ENCODE results near the gene CEP85L. TPM values are rescaled to one million over a fixed set of nuclear protein-coding genes. Genes with fewer than 3 reads are reported as not detected.

CEP85L gene
- total and polyA plus RNA-seq, 2 of the 13 experiments (the other 11 are each of a cell fraction or from before 2014, with no cell fraction given) = 0.44 to 1.7 TPM

DNA sequence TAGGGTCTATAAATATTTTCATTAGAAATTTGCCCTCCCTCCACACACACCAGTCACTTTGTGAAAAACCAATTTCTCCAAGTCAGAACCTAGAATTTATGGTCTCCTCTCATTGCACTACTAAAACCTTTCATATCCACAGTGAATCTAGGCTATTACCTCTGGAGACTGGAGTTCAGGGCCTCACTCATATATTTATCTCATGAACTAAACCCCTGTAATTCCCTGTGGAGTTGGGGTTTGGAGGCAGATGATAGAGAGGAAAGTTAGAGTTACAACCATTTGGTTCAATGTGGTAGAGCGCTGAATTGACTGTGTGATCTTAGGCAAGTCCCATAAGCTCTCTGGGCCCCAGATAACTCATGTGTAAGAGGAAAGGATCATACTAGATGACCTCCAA is 18.2 kb upstream of the CEP85L start (continued):
- TF ChIP-seq SRSF4 (IDR thresholded peaks at IDR 0.05; ENCODE audit: low read depth, low read length, poor library complexity, severe bottlenecking) (no peak), ZNF670 (CRISPR knock-in tag; IDR thresholded peaks at IDR 0.05; ENCODE audit: borderline replicate concordance) (no peak), ZNF678 (CRISPR knock-in tag; IDR thresholded peaks at IDR 0.05) (no peak), ZSCAN12 (CRISPR knock-in tag; IDR thresholded peaks at IDR 0.05) (no peak), PHF20 (CRISPR knock-in tag; IDR thresholded peaks at IDR 0.05) (no peak), SRSF9 (IDR thresholded peaks at IDR 0.05; ENCODE audit: borderline replicate concordance, insufficient read depth, low read depth, low read length, poor library complexity, severe bottlenecking) (no peak)
- TF ChIP-seq, protein P1, sequence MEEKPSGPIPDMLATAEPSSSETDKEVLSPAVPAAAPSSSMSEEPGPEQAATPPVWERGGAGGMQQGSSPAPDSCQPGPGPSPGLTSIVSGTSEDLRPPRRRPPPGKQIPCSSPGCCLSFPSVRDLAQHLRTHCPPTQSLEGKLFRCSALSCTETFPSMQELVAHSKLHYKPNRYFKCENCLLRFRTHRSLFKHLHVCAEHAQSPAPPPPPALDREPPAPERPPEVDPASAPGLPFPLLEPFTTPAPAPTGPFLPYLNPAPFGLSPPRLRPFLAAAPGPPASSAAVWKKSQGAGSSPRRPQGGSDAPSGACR (CRISPR knock-in tag; IDR thresholded peaks at IDR 0.05) = no peak
- TF ChIP-seq, protein P2, sequence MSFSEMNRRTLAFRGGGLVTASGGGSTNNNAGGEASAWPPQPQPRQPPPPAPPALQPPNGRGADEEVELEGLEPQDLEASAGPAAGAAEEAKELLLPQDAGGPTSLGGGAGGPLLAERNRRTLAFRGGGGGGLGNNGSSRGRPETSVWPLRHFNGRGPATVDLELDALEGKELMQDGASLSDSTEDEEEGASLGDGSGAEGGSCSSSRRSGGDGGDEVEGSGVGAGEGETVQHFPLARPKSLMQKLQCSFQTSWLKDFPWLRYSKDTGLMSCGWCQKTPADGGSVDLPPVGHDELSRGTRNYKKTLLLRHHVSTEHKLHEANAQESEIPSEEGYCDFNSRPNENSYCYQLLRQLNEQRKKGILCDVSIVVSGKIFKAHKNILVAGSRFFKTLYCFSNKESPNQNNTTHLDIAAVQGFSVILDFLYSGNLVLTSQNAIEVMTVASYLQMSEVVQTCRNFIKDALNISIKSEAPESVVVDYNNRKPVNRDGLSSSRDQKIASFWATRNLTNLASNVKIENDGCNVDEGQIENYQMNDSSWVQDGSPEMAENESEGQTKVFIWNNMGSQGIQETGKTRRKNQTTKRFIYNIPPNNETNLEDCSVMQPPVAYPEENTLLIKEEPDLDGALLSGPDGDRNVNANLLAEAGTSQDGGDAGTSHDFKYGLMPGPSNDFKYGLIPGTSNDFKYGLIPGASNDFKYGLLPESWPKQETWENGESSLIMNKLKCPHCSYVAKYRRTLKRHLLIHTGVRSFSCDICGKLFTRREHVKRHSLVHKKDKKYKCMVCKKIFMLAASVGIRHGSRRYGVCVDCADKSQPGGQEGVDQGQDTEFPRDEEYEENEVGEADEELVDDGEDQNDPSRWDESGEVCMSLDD (CRISPR knock-in tag; IDR thresholded peaks at IDR 0.05; ENCODE audit: borderline replicate concordance) = no peak
- TF ChIP-seq, protein P3, sequence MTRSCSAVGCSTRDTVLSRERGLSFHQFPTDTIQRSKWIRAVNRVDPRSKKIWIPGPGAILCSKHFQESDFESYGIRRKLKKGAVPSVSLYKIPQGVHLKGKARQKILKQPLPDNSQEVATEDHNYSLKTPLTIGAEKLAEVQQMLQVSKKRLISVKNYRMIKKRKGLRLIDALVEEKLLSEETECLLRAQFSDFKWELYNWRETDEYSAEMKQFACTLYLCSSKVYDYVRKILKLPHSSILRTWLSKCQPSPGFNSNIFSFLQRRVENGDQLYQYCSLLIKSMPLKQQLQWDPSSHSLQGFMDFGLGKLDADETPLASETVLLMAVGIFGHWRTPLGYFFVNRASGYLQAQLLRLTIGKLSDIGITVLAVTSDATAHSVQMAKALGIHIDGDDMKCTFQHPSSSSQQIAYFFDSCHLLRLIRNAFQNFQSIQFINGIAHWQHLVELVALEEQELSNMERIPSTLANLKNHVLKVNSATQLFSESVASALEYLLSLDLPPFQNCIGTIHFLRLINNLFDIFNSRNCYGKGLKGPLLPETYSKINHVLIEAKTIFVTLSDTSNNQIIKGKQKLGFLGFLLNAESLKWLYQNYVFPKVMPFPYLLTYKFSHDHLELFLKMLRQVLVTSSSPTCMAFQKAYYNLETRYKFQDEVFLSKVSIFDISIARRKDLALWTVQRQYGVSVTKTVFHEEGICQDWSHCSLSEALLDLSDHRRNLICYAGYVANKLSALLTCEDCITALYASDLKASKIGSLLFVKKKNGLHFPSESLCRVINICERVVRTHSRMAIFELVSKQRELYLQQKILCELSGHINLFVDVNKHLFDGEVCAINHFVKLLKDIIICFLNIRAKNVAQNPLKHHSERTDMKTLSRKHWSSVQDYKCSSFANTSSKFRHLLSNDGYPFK (CRISPR knock-in tag; IDR thresholded peaks at IDR 0.05; ENCODE audit: borderline replicate concordance) = no peak

All from HepG2 (cell line).